Stimulated activated CD8-positive, alpha-beta memory T cell treated with anti-CD3 and anti-CD28 coated beads, Interleukin-4, amount 100 ng/mL, for 4 hours (primary cell): Measurements from ENCODE around the gene MRPS17.

ENCODE experiments used
- DNase-seq, 2 donors: peaks; one replicate each; pipeline ENCODE4 v3.0.0-alpha.2; 2020; ENCODE audit warnings: low read depth in 2 of 2, low spot score in 1 of 2

Gene MRPS17

GRCh38 chr7:55970561-55970960 lies 18.9 kb downstream of the MRPS17 start:
- DNase-seq = no peak

DNA sequence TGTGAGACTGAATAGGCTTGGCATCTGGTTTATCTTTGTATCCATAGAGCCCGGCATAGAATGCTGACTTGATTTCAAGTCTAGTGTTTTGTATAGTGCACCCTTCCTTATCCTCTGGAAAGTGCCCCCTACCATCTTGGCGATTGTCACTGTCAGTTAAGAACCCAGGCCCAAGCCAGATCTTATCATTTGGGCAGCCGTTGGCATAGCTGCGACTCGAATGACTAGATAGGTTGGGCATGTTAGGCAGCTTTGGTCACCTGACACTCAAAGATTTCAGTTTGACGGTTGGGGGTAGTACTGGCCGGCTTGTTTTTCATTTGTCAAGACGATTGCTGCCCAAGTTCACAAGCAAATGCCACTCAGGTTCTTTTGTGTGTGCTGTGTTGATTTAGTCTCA lies 19.3 kb downstream of the MRPS17 start:
- no peak for DNase-seq

GRCh38 chr7:55973747-55974250 lies 22.1 kb downstream of the MRPS17 start:
- DNase-seq = no peak

- DNase-seq = no peak
Observed at GRCh38 chr7:55975988-55976633, 24.4 kb downstream of the MRPS17 start.

GRCh38 chr7:55977831-55978230 lies 26.2 kb downstream of the MRPS17 start:
- no peak for DNase-seq

DNA sequence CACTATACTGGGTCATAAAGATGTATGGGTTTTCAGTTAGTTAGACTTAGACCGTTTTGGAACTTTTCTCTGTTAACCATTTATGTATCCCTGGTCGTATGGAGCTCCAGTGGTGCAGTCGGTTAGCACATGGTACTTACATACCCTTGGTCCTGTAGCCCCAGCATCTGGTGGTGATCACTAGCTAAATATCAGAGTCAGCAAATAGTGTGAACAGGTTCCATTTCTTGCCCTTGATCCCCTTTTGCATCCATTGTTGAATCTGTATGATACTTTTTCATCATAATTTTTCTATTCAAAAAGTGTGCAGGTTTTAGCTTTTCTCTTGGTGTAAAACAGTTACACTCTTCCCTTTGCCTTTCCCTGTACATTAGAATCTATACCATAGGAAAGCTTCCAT lies 28.6 kb downstream of the MRPS17 start:
- no peak for DNase-seq

DNA sequence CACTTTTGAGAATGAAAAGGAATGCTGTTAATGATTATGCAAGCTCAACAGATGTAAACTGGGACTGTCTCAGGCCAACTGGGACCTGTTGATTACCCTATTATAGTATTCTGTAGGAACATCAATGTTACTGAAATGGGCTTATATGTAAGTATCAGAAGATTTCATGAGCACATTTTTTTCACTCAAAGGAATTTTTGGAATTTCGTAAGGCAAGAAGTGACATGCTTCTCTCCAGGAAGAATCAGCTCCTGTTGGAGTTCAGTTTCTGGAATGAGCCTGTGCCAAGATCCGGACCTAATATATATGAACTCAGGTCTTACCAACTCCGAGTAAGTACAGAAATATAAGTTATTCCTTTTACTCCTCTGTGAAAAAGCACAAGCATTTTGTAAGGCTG lies 31.9 kb downstream of the MRPS17 start:
- no peak for DNase-seq

DNA sequence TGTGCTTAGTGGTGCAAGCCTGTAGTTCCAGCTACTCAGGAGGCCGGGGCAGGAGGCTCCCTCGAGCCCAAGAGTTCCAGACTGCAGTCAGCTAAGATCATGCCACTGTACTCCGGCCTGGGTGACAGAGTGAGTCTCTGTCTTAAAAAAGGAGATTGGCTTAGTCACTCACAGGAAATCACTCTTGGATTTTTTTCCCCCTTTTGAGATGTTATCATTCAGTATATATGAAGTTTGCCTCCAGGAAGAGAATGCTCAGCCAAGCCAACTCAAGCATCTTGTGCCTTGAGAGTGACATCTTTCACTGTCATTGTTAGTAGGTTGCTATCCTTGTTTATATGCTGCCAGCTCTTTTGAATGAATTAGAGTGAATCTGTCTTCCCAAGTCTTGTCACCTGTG lies 40.7 kb downstream of the MRPS17 start:
- no peak for DNase-seq

DNA sequence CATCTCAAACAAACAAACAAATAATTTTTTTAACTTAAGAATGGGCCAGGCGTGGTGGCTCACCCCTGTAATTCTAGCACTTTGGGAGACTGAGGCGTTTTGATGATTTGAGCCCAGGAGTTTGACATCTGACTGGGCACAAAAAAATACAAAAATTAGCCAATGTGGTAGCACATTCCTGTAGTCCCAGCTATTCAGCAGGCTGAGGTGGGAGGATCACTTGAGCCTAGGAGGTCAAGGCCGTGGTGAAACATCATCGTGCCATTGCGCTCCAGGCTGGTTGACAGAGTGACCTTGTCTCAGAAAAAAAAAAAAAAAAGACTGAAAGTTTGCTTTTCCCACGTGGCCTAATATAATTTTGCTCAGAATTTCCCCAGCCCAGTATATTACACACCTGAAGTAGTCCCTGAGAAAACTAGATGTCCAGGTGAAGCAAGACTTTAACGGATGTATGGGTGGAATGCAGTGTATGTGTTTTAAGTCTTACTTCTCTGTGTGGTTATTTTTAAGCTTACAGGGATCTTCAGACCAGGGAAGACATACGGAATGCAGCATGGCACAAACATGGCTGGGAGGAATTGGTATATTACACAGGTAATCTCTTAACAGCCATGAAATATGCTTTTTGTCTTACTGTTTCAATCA lies 45.3 kb downstream of the MRPS17 start:
- no peak for DNase-seq

- DNase-seq = no peak
Observed at GRCh38 chr7:56003749-56004148, 52.1 kb downstream of the MRPS17 start.
